Trophoblast cell (in vitro differentiated cells and primary cell): ENCODE measurements around the gene ADARB2.

Experiments used
- DNase-seq, 2 donors: peaks; one replicate each; pipeline ENCODE4 v3.0.0-alpha.2; 2016
- H2AFZ ChIP-seq: 2 replicates; pipeline ENCODE4 v1.6.1; 2013; ENCODE audit warnings: low read length, moderate library complexity, mild to moderate bottlenecking; ENCODE audit not compliant: insufficient read depth, poor library complexity
- H2AK5ac ChIP-seq: 2 replicates; pipeline ENCODE4 v1.6.1; 2013; ENCODE audit warnings: mild to moderate bottlenecking, low read length
- H2BK120ac ChIP-seq: 2 replicates; pipeline ENCODE4 v1.6.1; 2013; ENCODE audit warnings: low read length, mild to moderate bottlenecking, moderate library complexity; ENCODE audit not compliant: insufficient read depth, poor library complexity
- H2BK12ac ChIP-seq: 2 replicates; pipeline ENCODE4 v1.6.1; 2013; ENCODE audit warnings: mild to moderate bottlenecking, low read length, moderate library complexity
- H2BK5ac ChIP-seq: 2 replicates; pipeline ENCODE4 v1.6.1; 2013; ENCODE audit warnings: low read length, low read depth, moderate library complexity, mild to moderate bottlenecking; ENCODE audit not compliant: poor library complexity
- H3K14ac ChIP-seq: 2 replicates; pipeline ENCODE4 v1.6.1; 2013; ENCODE audit warnings: mild to moderate bottlenecking, low read length
- H3K18ac ChIP-seq: 2 replicates; pipeline ENCODE4 v1.6.1; 2013; ENCODE audit warnings: mild to moderate bottlenecking, low read length
- H3K23ac ChIP-seq: 2 replicates; pipeline ENCODE4 v1.6.1; 2013; ENCODE audit warnings: low read length
- H3K27ac ChIP-seq: 2 replicates; pipeline ENCODE4 v1.5.1; 2013; ENCODE audit warnings: low read depth, mild to moderate bottlenecking, inconsistent platforms, low read length, moderate library complexity
- H3K27me3 ChIP-seq: 2 replicates; pipeline ENCODE4 v1.6.1; 2013; ENCODE audit warnings: inconsistent platforms, mild to moderate bottlenecking, low read length, moderate library complexity; ENCODE audit not compliant: insufficient read depth
- H3K36me3 ChIP-seq, 2 experiments: 1 replicate in 1 of 2; 2 replicates in 1 of 2; pipeline ENCODE4 v1.6.1; 2013; ENCODE audit warnings: low read length in 2 of 2, mild to moderate bottlenecking in 2 of 2, moderate library complexity in 1 of 2; ENCODE audit not compliant: insufficient read depth in 2 of 2, control insufficient read depth in 1 of 2
- H3K4ac ChIP-seq: 2 replicates; pipeline ENCODE4 v1.6.1; 2013; ENCODE audit warnings: low read depth, mild to moderate bottlenecking, low read length, moderate library complexity
- H3K4me1 ChIP-seq, 2 experiments: 1 replicate in 1 of 2; 2 replicates in 1 of 2; pipeline ENCODE4 v1.6.1; 2013; ENCODE audit warnings: low read length in 2 of 2, mild to moderate bottlenecking in 2 of 2, moderate library complexity in 1 of 2; ENCODE audit not compliant: insufficient read depth in 2 of 2, control insufficient read depth in 1 of 2
- H3K4me2 ChIP-seq: 2 replicates; pipeline ENCODE4 v1.6.1; 2013; ENCODE audit warnings: inconsistent platforms, mild to moderate bottlenecking, low read length, moderate library complexity
- H3K4me3 ChIP-seq: 2 replicates; pipeline ENCODE4 v1.5.1; 2013; ENCODE audit warnings: mild to moderate bottlenecking, low read depth, low read length, inconsistent platforms
- H3K79me1 ChIP-seq: one replicate; pipeline ENCODE4 v1.6.1; 2013; ENCODE audit warnings: low read length
- H3K79me2 ChIP-seq: 2 replicates; pipeline ENCODE4 v1.6.1; 2013; ENCODE audit warnings: low read length, mild to moderate bottlenecking; ENCODE audit not compliant: control insufficient read depth, insufficient read depth, poor library complexity
- H3K9ac ChIP-seq: 2 replicates; pipeline ENCODE4 v1.6.1; 2013; ENCODE audit warnings: mild to moderate bottlenecking, low read length
- H3K9me3 ChIP-seq: 2 replicates; pipeline ENCODE4 v1.6.1; 2013; ENCODE audit warnings: low read depth, mild to moderate bottlenecking, control low read depth, inconsistent platforms, low read length; ENCODE audit not compliant: insufficient read depth
- H4K12ac ChIP-seq: 2 replicates; pipeline ENCODE4 v1.6.1; 2013; ENCODE audit warnings: low read depth, mild to moderate bottlenecking, low read length, moderate library complexity
- H4K8ac ChIP-seq: 2 replicates; pipeline ENCODE4 v1.6.1; 2013; ENCODE audit warnings: low read depth, mild to moderate bottlenecking, low read length, moderate library complexity
- H4K91ac ChIP-seq: one replicate; pipeline ENCODE4 v1.6.1; 2013; ENCODE audit warnings: low read depth, mild to moderate bottlenecking, low read length, moderate library complexity
- WGBS: extraction: QIAGEN DNeasy Blood & Tissue Kit; methylation state at CpG from one replicate; pipeline ENCODE4 v1.1.7; 2013; ENCODE audit warnings: missing lambda C conversion rate; ENCODE audit not compliant: insufficient read length, insufficient coverage; ENCODE audit errors: extremely low coverage; 5-methylcytosine and 5-hydroxymethylcytosine counted together

Gene ADARB2

DNA sequence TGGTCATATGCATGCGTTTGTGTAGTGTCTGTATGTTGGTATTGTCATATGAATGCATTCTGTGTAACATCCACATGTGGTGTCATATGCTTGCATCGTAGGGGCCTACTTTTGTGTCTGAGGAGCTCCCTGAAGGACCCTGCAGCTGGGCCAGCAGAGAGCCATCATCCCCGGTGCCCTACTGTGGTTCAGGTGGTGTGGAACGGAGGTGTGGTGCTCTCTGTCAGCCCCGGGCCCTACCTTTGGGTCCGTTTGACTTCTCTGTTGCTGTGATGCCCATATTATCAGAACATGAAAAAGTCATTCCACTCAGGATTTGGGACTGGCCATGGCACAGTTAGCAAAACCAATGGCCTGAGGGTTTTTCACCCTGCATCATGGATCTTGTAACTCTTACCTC, 217.9 kb downstream of the ADARB2 start:
- no peak overlapping the region for H4K91ac ChIP-seq
- no peak overlapping the region for H3K27ac ChIP-seq
- H3K27me3 ChIP-seq = no peaks in the 10 kb centered on the region
- no peak overlapping the region for H3K9ac ChIP-seq
- H3K9me3 ChIP-seq = peaks cover 3% of the 10 kb centered on the region
- no peaks in the 10 kb centered on the region for H3K79me2 ChIP-seq
- H3K4me1 ChIP-seq = no peaks in the 10 kb centered on the region
- H3K4me2 ChIP-seq = no peak overlapping the region
- H3K4ac ChIP-seq = no peak overlapping the region
- no peak overlapping the region for H4K8ac ChIP-seq
- no peak overlapping the region for H4K12ac ChIP-seq
- H3K18ac ChIP-seq = no peak overlapping the region
- H2AFZ ChIP-seq = no peak overlapping the region
- no CpG with 5 or more reads among the region's 6 CpGs for WGBS
- no peak overlapping the region for H3K23ac ChIP-seq
- no peaks in the 10 kb centered on the region for H3K79me1 ChIP-seq
- no peaks in the 10 kb centered on the region for H3K36me3 ChIP-seq
- H2BK120ac ChIP-seq = no peak overlapping the region
- H3K14ac ChIP-seq = no peak overlapping the region
- H2BK5ac ChIP-seq = no peak overlapping the region
- no peak for DNase-seq
- no peak overlapping the region for H2AK5ac ChIP-seq
- H3K4me3 ChIP-seq = no peak overlapping the region
- H2BK12ac ChIP-seq = no peak overlapping the region

DNA sequence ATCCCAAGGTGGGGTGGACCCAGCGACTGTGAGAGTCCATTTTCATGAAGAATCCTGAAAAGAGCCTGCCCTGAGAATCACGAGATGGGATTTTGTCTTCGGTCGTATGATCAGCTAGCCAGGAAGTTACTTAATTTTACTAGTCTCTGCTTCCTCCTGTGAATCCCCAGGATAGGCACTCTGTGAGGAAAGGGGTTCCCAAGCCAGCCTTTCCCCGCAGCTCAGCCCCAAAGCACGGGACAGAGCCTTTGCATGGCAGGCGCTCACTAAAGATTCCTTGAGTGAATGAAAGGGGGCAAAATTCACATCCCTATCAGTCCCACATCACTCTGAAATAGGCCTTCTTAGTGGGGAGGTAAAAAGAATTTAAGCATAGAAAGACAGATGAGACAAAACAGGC, 219.6 kb downstream of the ADARB2 start:
- H3K27me3 ChIP-seq = no peaks in the 10 kb centered on the region

DNA sequence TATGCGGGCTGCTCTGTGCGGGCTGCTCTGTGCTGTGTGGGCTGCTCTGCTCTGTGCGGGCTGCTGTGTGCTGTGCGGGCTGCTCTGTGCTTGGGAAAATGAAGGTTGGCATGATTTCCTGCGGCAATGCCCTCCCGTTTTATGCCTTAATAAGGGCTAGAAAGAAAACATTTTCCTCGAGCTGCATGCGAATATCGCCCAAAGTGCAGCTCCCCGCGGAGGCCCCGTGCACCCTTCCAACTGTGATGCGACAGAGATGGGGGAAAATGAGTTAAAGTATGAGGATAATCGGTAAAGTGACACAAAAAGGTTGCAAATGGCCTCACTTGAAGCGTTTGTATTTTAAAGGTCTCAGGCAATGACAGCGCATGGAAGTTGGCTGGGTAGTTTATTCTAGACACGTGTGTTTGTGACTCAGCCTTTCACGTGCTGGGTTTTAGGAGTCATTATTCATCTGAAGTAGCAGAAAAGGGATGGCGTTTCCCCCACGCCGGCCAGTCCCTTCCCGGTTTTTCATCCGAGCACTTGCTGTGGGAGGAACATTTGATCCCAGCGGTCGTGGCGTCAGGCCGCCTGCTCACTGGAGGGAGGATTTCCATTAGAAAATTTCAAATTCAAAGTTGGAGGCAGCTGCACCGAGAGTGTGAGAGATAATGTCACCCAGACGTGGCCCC, 220.7 kb downstream of the ADARB2 start:
- DNase-seq = no peak
- Histone ChIP-seq H3K18ac (no peak overlapping the region), H3K14ac (no peak overlapping the region), H3K23ac (no peak overlapping the region), H3K27ac (no peak overlapping the region), H3K9ac (no peak overlapping the region), H4K12ac (no peak overlapping the region), H4K91ac (no peak overlapping the region), H3K4ac (no peak overlapping the region), H3K4me3 (no peak overlapping the region), H2BK12ac (no peak overlapping the region), H3K27me3 (no peaks in the 10 kb centered on the region), H3K79me2 (no peaks in the 10 kb centered on the region), H4K8ac (no peak overlapping the region), H3K9me3 (peaks cover 5% of the 10 kb centered on the region), H3K4me2 (no peak overlapping the region), H2BK5ac (no peak overlapping the region), H3K4me1 (no peaks in the 10 kb centered on the region), H3K79me1 (no peaks in the 10 kb centered on the region), H2BK120ac (no peak overlapping the region), H2AFZ (no peak overlapping the region), H3K36me3 (no peaks in the 10 kb centered on the region), H2AK5ac (no peak overlapping the region)
- WGBS = no CpG with 5 or more reads among the region's 29 CpGs

More for the DNA sequence above, 219.6 kb downstream of the ADARB2 start:
- Histone ChIP-seq H3K18ac (no peak overlapping the region), H3K79me1 (no peaks in the 10 kb centered on the region), H3K23ac (no peak overlapping the region), H2AFZ (no peak overlapping the region), H3K9me3 (peaks cover 3% of the 10 kb centered on the region), H3K9ac (no peak overlapping the region), H4K8ac (no peak overlapping the region), H3K79me2 (no peaks in the 10 kb centered on the region), H3K4me2 (no peak overlapping the region), H2BK12ac (no peak overlapping the region), H2BK5ac (no peak overlapping the region), H3K36me3 (no peaks in the 10 kb centered on the region), H3K27ac (no peak overlapping the region), H4K91ac (no peak overlapping the region), H3K4ac (no peak overlapping the region), H3K14ac (no peak overlapping the region), H4K12ac (no peak overlapping the region), H2AK5ac (no peak overlapping the region), H3K4me1 (no peaks in the 10 kb centered on the region), H2BK120ac (no peak overlapping the region), H3K4me3 (no peak overlapping the region)
- DNase-seq = no peak
- WGBS = no CpG with 5 or more reads among the region's 7 CpGs

DNA sequence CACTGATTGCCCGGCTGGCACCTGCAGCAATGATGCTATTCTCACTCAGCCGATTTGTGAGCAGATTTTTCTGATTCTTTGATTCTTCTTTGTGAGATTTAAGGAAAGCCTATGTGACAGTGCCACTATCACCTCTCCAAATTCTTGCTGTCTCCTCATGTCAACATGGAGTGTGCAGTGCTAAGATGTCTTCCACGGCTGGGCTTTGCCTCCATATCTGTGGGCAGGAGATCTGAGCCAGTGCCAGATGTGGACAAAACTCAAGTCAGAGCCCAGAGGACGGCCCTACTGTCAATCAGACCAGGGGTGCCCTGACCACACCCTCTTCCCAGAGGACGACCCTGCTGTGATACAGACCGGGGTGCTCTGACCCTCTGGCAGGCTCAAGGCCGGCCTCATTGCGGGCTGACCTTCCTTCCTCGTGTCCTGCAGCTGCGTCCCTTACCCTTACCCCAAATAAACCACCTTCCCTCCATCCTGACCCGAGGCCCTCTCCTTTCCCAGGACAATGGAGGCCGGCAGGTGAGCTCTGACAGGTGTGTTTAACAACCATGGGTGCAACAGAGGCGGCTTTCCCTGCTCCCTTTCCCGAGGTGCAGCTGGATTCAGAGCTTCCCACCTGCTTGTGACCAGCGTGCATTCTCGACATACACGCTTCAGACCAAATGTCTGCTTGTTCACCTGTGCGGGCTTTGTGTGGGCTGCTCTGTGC, 221.4 kb downstream of the ADARB2 start:
- H2BK5ac ChIP-seq = no peak overlapping the region
- no peak overlapping the region for H3K14ac ChIP-seq
- no peaks in the 10 kb centered on the region for H3K4me1 ChIP-seq
- H4K12ac ChIP-seq = no peak overlapping the region
- no peaks in the 10 kb centered on the region for H3K36me3 ChIP-seq
- H3K18ac ChIP-seq = no peak overlapping the region
- H3K23ac ChIP-seq = no peak overlapping the region
- no peak overlapping the region for H3K4ac ChIP-seq
- H3K27me3 ChIP-seq = no peaks in the 10 kb centered on the region
- H2BK12ac ChIP-seq = no peak overlapping the region
- H3K4me2 ChIP-seq = no peak overlapping the region
- H3K79me1 ChIP-seq = no peaks in the 10 kb centered on the region
- H2AFZ ChIP-seq = no peak overlapping the region
- H3K79me2 ChIP-seq = no peaks in the 10 kb centered on the region
- no peak for DNase-seq
- peaks cover 5% of the 10 kb centered on the region for H3K9me3 ChIP-seq
- WGBS = no CpG with 5 or more reads among the region's 18 CpGs
- no peak overlapping the region for H4K8ac ChIP-seq
- no peak overlapping the region for H3K4me3 ChIP-seq
- H3K27ac ChIP-seq = no peak overlapping the region
- H2BK120ac ChIP-seq = no peak overlapping the region
- H3K9ac ChIP-seq = no peak overlapping the region
- H2AK5ac ChIP-seq = no peak overlapping the region
- H4K91ac ChIP-seq = no peak overlapping the region
